GM19238 (cell line): ENCODE data around the gene DCAF6.

Experiments used
- DNase-seq: peaks from one replicate; pipeline ENCODE4 v3.0.0; 2011; ENCODE audit warnings: low spot score; ENCODE audit not compliant: insufficient read length

The DCAF6 gene

GRCh38 chr1:168099337-168099801, 162.9 kb downstream of the DCAF6 start:
- no peak for DNase-seq

- DNase-seq, result no peak
Observed at GRCh38 chr1:168100315-168101002, 164.0 kb downstream of the DCAF6 start.

DNA sequence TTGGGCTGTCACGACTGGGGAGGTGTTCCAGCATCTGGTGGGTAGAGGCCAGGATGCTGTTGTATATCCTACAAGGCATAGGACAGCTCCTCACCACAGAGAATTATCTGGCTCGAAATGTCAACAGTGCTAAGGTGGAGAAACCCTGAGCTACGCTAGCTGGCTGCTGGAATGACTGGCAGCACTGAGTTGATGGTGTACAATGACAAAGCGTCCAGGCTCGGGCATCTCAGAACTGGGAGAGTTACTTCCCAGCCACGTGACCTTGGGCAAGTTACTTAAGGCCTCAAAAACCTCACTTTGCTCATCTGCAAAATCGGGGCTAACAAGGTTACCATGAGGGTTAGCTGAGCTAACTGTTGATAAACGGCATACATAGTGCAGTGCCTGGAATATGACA, 164.9 kb downstream of the DCAF6 start:
- DNase-seq, result no peak

DNA sequence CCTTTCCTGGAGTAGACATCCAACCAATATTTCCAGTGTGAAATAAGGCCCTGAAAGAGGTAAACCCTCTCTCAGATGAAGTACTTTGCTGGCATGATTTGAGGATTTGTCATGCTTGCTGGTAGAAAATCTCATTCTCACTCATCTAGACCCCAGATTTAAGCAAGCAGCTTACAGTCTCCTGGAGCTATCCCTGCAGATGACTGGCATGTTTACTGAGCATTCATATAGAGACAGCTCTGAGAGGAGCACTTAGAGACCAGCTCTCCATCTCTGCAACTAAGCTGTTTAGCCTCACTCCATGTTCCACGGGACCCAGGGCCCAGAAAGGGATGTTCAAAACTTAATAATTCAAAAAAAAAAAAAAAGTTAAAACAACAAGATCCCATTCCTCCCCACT, 166.0 kb downstream of the DCAF6 start:
- no peak for DNase-seq

DNA sequence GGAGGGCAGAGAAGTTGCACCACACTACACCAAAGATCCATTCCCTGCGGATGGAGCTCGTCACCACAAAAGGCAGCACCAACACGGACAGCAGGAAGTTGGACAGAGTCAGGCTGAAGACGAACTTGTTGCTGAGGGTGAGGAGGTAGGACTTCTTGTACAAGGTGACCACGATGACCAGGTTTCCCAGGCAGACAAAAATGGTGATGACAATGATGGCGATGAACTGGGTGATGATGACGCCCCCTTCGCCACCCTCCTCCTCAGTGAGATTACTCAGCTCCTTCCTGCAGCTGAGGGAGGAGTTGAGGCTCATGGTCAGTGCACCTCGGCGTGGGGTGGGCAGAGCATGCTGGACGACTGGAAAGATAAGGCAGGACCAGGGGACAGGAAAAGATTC, 168.1 kb downstream of the DCAF6 start:
- DNase-seq, result no peak

GRCh38 chr1:168105846-168106245, 169.4 kb downstream of the DCAF6 start:
- no peak for DNase-seq

DNA sequence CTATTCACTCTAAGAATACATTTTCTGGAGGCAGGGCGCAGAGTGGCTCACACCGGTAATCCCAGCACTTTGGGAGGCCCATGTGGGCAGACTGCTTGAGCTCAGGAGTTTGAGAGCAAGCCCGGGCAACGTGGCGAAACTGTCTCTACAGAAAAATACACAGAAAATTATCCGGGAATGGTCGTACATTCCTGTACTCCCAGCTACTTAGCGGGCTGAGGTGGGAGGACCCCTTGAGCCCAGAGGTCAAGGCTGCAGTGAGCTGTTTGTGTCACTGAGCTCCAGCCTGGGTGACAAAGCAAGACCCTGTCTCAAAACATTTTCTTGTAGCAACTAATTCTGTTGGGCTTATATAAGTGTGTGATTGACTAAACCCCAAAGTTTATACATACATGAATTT, 169.8 kb downstream of the DCAF6 start:
- no peak for DNase-seq

DNA sequence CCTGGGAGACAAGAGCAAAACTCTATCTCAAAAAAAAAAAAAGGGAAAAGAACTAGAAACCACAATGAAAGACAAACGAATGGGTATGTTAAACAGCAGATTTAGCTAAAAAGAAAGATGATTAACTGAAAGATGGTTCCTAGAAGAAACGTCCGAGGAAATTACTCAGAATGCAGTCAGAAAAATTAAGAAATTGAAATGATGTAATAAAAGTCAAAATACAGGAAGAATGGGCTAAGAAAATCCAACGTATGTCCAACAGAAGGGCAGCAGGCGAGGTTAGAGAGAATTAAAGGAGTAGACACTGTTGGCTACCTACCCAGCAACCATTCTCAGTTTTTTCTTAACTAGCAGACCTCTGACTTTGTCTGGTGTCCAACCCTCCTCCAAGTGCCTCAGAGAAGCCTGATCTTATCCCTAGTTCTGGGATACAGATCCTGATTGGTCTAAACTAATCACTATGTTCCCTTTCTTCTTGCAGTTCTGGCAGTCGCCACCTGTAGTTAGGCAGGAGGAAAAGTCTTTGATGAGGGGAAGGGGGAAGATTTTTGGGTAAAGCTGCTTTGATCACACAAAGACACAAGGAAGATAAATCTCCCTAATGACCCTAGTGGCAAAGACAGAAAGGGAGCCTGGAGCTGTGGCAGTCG, 174.5 kb downstream of the DCAF6 start:
- no peak for DNase-seq

GRCh38 chr1:168112673-168113305, 176.3 kb downstream of the DCAF6 start:
- no peak for DNase-seq

DNA sequence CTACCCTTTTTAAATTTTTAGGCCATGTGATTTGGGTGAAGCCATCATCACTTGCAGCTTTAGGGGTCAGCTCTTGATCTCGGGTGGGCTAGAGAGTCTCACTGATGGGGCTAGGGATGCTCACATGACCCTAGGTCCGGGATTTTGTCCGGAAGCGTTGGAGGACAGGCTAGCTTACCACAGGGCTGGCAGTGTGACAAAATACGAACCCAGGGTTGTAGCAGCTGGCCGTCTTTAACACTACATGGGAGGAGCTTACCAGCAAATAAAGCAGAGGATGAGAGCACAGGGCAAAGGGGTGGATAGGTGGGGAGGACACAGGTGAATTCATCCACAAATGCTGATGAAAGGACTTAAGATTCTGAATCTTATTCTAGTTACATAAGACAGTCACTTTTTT, 178.4 kb downstream of the DCAF6 start:
- DNase-seq, result no peak

DNA sequence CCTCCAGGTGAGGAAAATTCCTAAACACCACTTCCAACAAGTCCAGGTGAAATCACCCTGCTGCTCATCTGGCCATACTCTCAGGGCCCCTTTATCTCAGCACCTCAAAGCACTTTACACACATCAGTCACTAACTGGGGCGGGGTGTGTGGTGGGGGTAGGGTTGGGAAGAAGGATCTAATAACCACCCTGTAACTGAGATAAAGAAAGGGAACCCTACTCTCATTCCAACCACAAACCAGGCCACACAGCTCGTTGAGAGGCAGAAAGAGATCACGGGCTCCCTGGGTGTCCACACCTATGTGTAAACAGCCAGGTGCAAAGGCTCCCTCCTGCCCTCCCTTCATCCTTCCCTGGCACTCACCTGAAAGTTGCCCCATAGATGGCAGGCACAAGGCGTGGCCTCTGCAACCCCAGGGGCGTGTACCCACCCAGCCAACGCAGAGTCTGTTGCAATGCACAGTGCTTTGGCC, 179.9 kb downstream of the DCAF6 start:
- DNase-seq, result no peak

DNA sequence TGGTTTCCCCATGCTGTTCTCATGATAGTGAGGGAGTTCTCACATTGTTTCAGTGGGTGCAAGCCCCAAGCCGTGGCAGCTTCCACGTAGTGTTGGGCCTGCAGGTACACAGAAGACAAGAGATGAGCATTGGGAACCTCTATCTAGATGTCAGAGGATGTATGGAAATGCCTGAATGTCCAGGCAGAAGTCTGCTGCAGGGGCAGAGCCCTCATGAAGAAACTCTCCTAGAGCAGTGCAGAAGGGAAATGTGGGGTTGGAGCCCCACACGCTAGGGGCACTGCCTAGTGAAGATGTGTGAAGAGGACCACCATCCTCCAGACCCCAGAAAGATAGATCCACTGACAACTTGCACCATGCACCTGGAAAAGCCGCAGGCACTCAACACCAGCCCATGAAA, 183.3 kb downstream of the DCAF6 start:
- DNase-seq, result no peak

DNA sequence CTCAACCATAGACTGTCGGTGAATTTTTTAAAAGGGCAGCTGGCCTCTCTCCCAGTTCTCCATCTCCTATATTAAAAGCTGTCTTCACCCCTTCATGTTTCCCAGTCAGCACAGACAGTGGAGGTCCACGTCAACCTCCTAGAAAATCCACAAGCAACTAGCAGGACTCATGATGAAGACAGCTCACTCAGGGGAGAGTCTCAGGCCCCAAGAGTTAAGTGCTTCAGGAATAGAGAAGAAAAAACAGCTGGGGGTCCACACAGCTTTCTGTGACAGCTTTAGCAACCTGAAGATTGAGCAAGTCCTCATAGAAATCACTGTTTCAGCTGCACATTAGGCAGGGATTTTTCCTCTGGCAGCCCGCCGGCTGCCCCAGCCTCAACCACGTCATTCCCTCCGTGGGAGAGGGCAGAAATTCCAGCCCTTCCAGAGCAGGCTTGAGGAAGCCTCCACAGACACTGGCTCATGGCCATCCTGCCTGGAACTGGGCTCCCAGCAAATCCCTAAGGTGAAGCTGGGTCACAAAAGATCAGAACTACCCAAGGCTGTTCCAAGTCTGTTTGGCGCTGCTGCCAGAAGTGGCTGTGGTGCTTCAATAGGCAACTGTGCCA, 185.0 kb downstream of the DCAF6 start:
- no peak for DNase-seq

GRCh38 chr1:168125051-168125450, 188.6 kb downstream of the DCAF6 start:
- no peak for DNase-seq
